DND-41 (cell line): Measurements from ENCODE around the gene GLE1.

Experiments used
- ATAC-seq: fragments of 200-7000 bp; cut with Tn5 transposase; 3 replicates; pipeline ENCODE4 v1.9.1; 2021; ENCODE audit warnings: low read depth; ENCODE audit not compliant: insufficient read depth
- DNase-seq: peaks from one replicate; pipeline ENCODE4 v3.0.0-alpha.2; 2020
- H2AFZ ChIP-seq: 2 replicates; pipeline ENCODE4 v1.6.0; 2012; ENCODE audit warnings: low read depth, low read length
- H3K27ac ChIP-seq: 2 replicates; pipeline ENCODE4 v1.5.1; 2012; ENCODE audit warnings: low read length, inconsistent platforms
- H3K27me3 ChIP-seq: fragments of 200-600 bp; sonication (generic); 2 replicates; pipeline ENCODE4 v1.6.0; 2012; ENCODE audit warnings: low read length, mild to moderate bottlenecking, inconsistent platforms; ENCODE audit not compliant: insufficient read depth, poor library complexity
- H3K36me3 ChIP-seq: 2 replicates; pipeline ENCODE4 v1.5.1; 2012; ENCODE audit warnings: low read length, inconsistent platforms; ENCODE audit not compliant: insufficient read depth
- H3K4me1 ChIP-seq: 2 replicates; pipeline ENCODE4 v1.5.1; 2012; ENCODE audit warnings: mild to moderate bottlenecking, low read length; ENCODE audit not compliant: insufficient read depth
- H3K4me2 ChIP-seq: 2 replicates; pipeline ENCODE4 v1.6.0; 2012; ENCODE audit warnings: mild to moderate bottlenecking, moderate library complexity, low read length, inconsistent platforms; ENCODE audit not compliant: insufficient read depth
- H3K4me3 ChIP-seq, 2 experiments: fragments of 200-600 bp in 1 of 2; shearing (Covaris generic) in 1 of 2; 2 replicates each; pipeline ENCODE4 v1.5.1; 2012 to 2016; ENCODE audit warnings: inconsistent platforms in 2 of 2, low read length in 2 of 2, mild to moderate bottlenecking in 2 of 2, low read depth in 1 of 2, moderate library complexity in 1 of 2
- H3K79me2 ChIP-seq: 2 replicates; pipeline ENCODE4 v1.6.0; 2012; ENCODE audit warnings: low read length, inconsistent platforms; ENCODE audit not compliant: insufficient read depth
- H3K9ac ChIP-seq: 2 replicates; pipeline ENCODE4 v1.6.0; 2012; ENCODE audit warnings: low read depth, mild to moderate bottlenecking, inconsistent platforms, low read length, moderate library complexity
- H3K9me3 ChIP-seq: 2 replicates; pipeline ENCODE4 v1.5.1; 2012; ENCODE audit warnings: low read length, moderate library complexity, mild to moderate bottlenecking, inconsistent platforms; ENCODE audit not compliant: insufficient read depth, severe bottlenecking
- H4K20me1 ChIP-seq: 2 replicates; pipeline ENCODE4 v1.6.0; 2012; ENCODE audit warnings: low read length; ENCODE audit not compliant: insufficient read depth
- CTCF ChIP-seq: IDR thresholded peaks from 2 replicates; pipeline ENCODE4 v1.5.1; 2012; ENCODE audit warnings: borderline replicate concordance, low read length, moderate library complexity, mild to moderate bottlenecking; ENCODE audit not compliant: poor library complexity, severe bottlenecking; ENCODE audit errors: extremely low read depth
- EZH2 ChIP-seq: IDR thresholded peaks from 3 replicates; pipeline ENCODE4 v1.6.1; 2012; ENCODE audit warnings: borderline replicate concordance, low read depth, mild to moderate bottlenecking, moderate library complexity, low read length, inconsistent platforms; ENCODE audit not compliant: severe bottlenecking

GLE1 gene

GRCh38 chr9:128469070-128469469, 35.4 kb upstream of the GLE1 start:
- H3K9me3 ChIP-seq: no peaks in the 10 kb centered on the region
- no peak overlapping the region for H3K4me3 ChIP-seq
- 0 out of 2 replicates have a peak, but pooled peaks cover 2% of the 10 kb centered on the region for H4K20me1 ChIP-seq
- ATAC-seq (no peak), DNase-seq (no peak)
- H3K27me3 ChIP-seq: no peaks in the 10 kb centered on the region
- H3K79me2 ChIP-seq: no peaks in the 10 kb centered on the region
- H3K36me3 ChIP-seq: peaks cover 57% of the 10 kb centered on the region
- H3K27ac ChIP-seq: no peak overlapping the region
- no peak overlapping the region for H3K9ac ChIP-seq
- H2AFZ ChIP-seq: no peak overlapping the region
- no peak overlapping the region for H3K4me2 ChIP-seq
- H3K4me1 ChIP-seq: peaks cover 7% of the 10 kb centered on the region
- TF ChIP-seq CTCF (no peak), EZH2 (no peak)

GRCh38 chr9:128470560-128470959, 34.0 kb upstream of the GLE1 start:
- H3K79me2 ChIP-seq: no peaks in the 10 kb centered on the region
- H3K9ac ChIP-seq: no peak overlapping the region
- no peaks in the 10 kb centered on the region for H3K9me3 ChIP-seq
- H3K4me2 ChIP-seq: no peak overlapping the region
- peaks cover 61% of the 10 kb centered on the region for H3K36me3 ChIP-seq
- H4K20me1 ChIP-seq: 0 out of 2 replicates have a peak, but pooled peaks cover 2% of the 10 kb centered on the region
- H3K4me1 ChIP-seq: peaks cover 7% of the 10 kb centered on the region
- H3K27ac ChIP-seq: no peak overlapping the region
- H3K4me3 ChIP-seq: no peak overlapping the region
- ATAC-seq (peak; percentile 88), DNase-seq (peak; percentile 69)
- no peaks in the 10 kb centered on the region for H3K27me3 ChIP-seq
- H2AFZ ChIP-seq: no peak overlapping the region
- TF ChIP-seq EZH2: no peak
- no peak for TF ChIP-seq CTCF

- no peak overlapping the region for H3K9ac ChIP-seq
- H3K27me3 ChIP-seq: no peaks in the 10 kb centered on the region
Observed at GRCh38 chr9:128473104-128473503, 31.4 kb upstream of the GLE1 start.

More at GRCh38 chr9:128473104-128473503, 31.4 kb upstream of the GLE1 start:
- no peak for ATAC-seq
- H3K9me3 ChIP-seq: no peaks in the 10 kb centered on the region
- H4K20me1 ChIP-seq: 0 out of 2 replicates have a peak, but pooled peaks cover 2% of the 10 kb centered on the region
- H3K4me1 ChIP-seq: peaks cover 7% of the 10 kb centered on the region
- no peaks in the 10 kb centered on the region for H3K79me2 ChIP-seq
- TF ChIP-seq EZH2 (no peak), CTCF (no peak)
- peaks cover 52% of the 10 kb centered on the region for H3K36me3 ChIP-seq
- H3K4me3 ChIP-seq: no peak overlapping the region
- no peak overlapping the region for H3K4me2 ChIP-seq
- DNase-seq: no peak
- no peak overlapping the region for H2AFZ ChIP-seq
- no peak overlapping the region for H3K27ac ChIP-seq
